HG03103 (cell line): ENCODE measurements around the gene SGK2.

Source experiments
- ATAC-seq: cut with Tn5 transposase; IDR thresholded peaks from one replicate; pipeline ENCODE4 v1.9.1; 2021; ENCODE audit warnings: low read depth; ENCODE audit not compliant: unreplicated experiment

SGK2 gene

GRCh38 chr20:43559147-43559987 lies 540 bp downstream of the SGK2 start:
- ATAC-seq: no peak

- ATAC-seq: no peak
These were observed 2.1 kb downstream of the SGK2 start for GRCh38 chr20:43560974-43561373.

- ATAC-seq: no peak
These were observed 4.6 kb downstream of the SGK2 start for GRCh38 chr20:43563429-43563828.

GRCh38 chr20:43563991-43564390 lies 5.2 kb downstream of the SGK2 start:
- ATAC-seq: no peak

DNA sequence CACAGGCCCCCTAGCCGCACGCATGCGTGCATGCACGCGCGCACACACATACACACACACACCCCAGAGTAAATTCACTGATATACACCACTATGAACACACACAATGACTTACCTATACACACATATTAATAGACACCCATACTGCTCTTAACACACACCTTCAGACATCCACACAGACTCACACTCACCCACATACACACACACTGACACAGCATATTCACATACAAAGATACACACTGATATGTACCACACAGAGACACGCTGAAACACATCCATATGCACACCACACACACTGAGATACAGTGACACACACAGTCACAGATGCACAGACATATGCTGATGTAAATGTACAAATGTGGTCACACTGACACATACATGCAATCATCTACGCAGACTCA lies 5.6 kb downstream of the SGK2 start:
- ATAC-seq: no peak

DNA sequence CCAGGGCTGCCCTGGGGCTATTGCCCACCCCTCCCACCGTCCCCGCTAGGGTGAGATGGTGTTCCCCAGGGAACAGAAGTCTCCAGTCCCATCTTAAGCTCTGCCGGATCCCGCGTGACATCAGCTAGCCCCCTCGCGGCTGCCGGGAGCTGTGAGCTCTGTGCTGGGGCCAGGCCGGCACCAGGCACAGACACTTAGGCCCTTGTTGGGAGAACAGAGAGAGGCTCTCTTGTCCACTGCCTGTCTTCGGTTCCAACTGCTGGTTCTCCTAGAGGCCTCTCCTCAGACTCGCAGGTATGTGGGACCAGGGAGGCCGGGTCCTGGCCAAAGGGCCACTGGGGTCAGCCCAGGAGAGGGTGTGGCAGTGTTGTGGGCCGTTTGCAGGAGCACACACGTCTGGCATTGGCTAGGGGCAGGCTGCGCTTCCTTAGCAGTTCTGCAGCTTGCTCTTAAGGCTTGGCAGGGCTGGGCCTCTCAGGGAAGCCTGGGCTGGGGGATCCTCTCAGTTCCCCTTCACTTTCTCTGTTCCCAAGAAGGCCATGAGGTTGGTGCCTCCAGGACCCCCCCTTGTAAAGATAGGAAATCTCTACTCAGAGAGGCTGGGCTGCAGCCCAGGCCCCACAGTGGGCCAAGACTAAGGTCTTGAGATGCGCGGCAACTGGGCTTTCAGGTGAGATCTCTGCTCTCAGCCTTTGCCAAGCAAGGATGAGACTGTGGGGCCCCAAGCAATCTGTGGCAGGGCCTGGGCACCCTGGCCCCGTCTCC lies 6.3 kb downstream of the SGK2 start:
- no peak for ATAC-seq

DNA sequence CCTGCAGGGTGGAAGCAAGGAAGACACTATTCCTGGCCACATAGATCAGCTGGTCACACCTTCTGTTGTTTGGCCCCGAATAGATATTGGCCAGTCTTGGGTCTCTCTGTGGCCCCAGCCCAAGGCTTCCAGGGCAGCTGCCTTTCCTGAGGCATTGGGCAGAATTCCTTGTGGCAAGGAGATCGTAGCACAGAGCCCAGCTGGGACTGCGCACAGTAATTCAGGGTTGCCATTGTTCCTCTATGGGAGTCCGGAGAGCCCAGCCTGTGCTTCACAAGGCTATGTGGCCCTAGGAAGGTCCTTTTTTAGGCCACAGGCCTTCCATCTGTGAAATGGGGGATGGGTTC lies 6.9 kb downstream of the SGK2 start:
- no peak for ATAC-seq

DNA sequence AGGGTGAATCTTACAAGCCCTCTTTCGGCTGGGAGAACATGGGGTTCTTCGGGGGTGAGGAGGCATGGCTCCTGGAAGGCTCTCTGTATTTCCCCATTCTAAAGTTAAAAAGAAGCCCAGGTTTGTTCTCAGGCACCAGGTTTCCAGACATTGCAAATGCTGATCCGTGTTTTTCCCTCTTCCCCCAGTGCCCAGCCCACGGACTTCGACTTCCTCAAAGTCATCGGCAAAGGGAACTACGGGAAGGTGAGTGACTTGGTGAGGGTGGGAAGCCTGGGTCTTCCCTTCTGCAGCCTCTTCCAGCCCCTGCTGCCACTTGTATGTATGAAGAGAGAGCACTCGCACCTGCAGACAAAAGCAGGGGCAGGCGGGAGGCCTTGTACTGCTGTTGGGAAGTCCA lies 8.7 kb downstream of the SGK2 start:
- ATAC-seq: no peak

DNA sequence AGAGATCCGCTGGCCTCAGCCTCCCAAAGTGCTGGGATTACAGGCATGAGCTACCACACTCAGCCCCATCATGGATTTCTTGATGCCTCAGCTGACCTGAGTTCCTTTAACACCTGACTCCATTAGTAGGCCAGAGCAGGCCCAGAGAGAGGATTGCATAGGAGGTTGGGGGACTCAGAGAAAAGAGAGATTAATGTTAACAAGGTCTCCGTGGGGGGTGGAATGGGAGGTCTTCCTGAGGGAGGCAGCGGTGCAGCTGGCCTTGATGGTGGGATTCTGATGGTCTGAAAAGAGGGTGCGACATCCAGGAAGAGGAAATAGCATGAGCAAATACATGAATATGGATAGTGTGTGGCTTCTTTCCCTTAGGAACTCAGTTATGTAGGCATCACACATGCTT lies 9.9 kb downstream of the SGK2 start:
- ATAC-seq: no peak

DNA sequence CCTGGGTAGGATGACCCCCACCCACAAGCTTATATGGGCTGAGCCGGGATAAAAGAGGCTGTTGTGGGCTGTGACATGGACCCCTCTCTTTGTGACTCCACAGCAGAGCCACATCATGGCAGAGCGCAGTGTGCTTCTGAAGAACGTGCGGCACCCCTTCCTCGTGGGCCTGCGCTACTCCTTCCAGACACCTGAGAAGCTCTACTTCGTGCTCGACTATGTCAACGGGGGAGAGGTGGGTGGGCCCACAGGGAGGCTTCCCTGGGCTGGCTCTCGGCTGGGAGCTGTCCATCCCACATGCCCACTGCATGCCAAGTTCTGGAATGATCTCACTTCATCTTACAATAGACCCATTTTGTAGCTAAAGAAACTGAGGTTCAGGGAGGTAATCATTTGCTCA lies 10.5 kb downstream of the SGK2 start:
- no peak for ATAC-seq

- ATAC-seq: no peak
These were observed 11.7 kb downstream of the SGK2 start for GRCh38 chr20:43570496-43570895.

DNA sequence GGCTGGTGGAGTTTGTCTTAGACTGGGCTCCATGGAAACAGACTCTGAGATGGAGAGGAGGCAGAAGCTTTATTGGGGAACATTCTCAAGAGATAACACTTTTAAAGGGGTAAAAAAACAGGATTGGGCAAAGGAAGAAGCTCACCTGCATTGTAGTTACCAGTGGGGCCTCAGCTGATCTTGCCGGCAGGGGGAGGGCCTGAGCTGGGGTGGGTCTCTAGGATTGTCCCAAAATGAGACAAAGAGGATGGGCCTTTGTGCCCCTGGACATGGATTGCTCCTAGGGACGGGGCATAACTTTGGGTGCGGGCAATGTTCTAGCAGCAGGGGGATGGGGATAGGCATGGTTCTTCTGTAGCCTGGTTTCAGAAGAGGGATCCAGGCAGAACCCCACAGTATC lies 12.5 kb downstream of the SGK2 start:
- no peak for ATAC-seq

DNA sequence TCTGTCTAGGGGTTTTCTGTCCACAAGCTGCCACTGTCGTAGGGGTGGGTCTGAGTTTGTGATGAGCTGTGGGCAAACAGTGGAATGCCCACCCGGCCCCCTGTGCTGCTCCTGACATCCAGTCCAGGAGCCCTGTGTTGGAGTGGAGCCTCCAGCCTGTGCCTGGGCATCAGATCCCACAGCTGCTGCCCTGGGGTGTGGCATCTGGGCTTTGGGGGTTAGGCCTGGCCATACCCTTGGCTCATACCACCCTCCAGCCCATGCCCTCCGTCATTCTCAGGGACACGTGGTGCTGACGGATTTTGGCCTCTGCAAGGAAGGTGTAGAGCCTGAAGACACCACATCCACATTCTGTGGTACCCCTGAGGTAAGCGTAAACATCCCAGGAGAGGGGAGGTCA lies 12.9 kb downstream of the SGK2 start:
- ATAC-seq: no peak

DNA sequence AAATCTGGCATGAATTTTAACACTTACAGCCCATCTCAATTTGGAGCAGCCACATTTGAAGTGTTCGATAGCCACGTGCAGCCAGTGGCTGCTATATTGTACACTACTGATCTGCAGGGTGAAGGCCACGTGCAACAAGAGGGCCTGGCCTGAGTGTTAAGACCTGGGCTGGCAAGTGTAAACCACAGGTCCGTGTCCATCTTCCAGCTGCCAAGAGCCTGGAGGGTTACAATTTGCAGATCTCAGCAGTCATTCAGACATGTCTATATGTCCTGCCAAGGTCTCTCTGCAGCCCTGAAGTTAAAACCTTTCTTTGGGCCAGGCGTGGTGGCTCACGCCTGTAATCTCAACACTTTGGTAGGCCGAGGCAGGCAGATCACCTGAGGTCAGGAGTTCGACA lies 14.1 kb downstream of the SGK2 start:
- ATAC-seq: no peak

DNA sequence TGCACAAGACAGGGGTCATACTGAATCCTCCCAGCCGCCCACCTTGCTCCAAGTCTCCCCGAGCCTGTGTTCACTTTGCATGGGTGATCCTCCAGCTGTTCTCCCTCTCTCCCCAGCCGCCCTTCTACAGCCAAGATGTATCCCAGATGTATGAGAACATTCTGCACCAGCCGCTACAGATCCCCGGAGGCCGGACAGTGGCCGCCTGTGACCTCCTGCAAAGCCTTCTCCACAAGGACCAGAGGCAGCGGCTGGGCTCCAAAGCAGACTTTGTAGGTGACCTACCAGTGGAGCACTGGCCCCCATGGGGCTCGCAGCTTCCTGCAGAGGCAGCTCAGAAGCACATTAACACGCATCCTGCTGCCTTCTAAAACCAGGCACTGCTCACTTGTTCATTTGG lies 17.3 kb downstream of the SGK2 start:
- no peak for ATAC-seq

- ATAC-seq: no peak
These were observed 21.3 kb downstream of the SGK2 start for GRCh38 chr20:43579861-43580793.

- ATAC-seq: no peak
These were observed 24.5 kb downstream of the SGK2 start for GRCh38 chr20:43583133-43583864.

- no peak for ATAC-seq
These were observed 25.2 kb downstream of the SGK2 start for GRCh38 chr20:43583982-43584432.

DNA sequence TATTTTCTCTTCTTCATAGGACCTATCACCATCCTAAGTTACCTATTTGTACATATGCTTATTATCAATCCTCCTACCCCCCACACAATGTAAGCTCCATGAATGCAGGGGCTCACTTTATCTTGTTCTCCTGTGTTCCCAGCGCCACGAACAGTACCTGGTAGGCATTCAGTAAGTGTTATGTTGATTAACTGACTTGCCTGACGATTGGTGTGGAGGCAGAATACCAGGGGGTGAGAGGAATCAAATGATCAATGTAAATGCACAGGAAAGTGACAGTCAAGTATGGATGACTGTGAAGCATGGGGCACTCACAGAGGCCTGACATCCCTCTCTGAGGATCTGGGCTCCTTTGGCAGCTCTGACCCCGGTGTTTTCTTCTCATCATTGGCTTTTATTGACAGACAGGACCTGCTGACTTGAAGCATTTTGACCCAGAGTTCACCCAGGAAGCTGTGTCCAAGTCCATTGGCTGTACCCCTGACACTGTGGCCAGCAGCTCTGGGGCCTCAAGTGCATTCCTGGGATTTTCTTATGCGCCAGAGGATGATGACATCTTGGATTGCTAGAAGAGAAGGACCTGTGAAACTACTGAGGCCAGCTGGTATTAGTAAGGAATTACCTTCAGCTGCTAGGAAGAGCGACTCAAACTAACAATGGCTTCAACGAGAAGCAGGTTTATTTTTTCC lies 25.8 kb downstream of the SGK2 start:
- no peak for ATAC-seq

DNA sequence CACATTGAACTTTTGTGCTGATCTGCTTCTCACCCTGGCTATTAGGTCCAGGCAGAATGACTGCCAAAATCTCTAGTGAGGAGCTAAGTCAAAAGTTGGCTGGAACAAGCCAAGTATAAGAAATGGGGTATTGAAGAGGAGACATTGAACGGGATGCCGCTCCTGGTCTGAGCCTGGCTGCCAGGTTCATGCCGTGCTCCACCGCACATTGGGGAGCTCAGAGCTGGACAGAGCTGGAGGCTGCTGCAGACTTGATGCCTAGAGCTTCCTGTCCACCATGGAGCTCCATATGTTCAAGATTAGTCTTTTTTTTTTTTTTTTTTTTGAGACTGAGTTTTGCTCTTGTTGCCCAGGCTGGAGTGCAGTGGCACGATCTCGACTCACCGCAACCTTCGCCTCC lies 27.8 kb downstream of the SGK2 start:
- no peak for ATAC-seq
